ENCODE measurements around the gene SLCO2A1. TPM values are rescaled to one million over a fixed set of nuclear protein-coding genes. Genes with fewer than 3 reads are reported as not detected.

Gene SLCO2A1
- total and polyA plus RNA-seq, 3 donors from 2014 or later, result 2.2 to 5.3 (median 2.5) TPM

- Histone ChIP-seq H3K4me1 (peaks cover 8% of the 10 kb centered on the region), H3K36me3 (ENCODE audit: low read depth, missing control alignments) (no peaks in the 10 kb centered on the region), H3K9me3 (no peaks in the 10 kb centered on the region), H3K4me3 (no peak overlapping the region), H3K27ac (no peak overlapping the region), H3K27me3 (no peaks in the 10 kb centered on the region)
- WGBS, 2 donors, result 61 to 68% methylated on average over 6 of the region's 6 CpGs
- TF ChIP-seq CTCF (IDR thresholded peaks at IDR 0.05), result no peak
- no peak for TF ChIP-seq POLR2A (IDR thresholded peaks at IDR 0.05)
- intact Hi-C loops (cut with DNase I; ENCODE audit: low total_unique reads), result no loop called here
- peak; percentile 67 for DNase-seq
Observed at GRCh38 chr3:133892541-133893231, 137.0 kb downstream of the SLCO2A1 start.

GRCh38 chr3:133891662-133892378 lies 137.9 kb downstream of the SLCO2A1 start:
- no peaks in the 10 kb centered on the region for H3K9me3 ChIP-seq
- H3K27ac ChIP-seq, result no peak overlapping the region
- peaks cover 8% of the 10 kb centered on the region for H3K4me1 ChIP-seq
- TF ChIP-seq POLR2A (IDR thresholded peaks at IDR 0.05) (no peak), CTCF (IDR thresholded peaks at IDR 0.05) (no peak)
- no peaks in the 10 kb centered on the region for H3K27me3 ChIP-seq
- intact Hi-C loops (cut with DNase I; ENCODE audit: low total_unique reads), result no loop called here
- no peak for DNase-seq
- no peak overlapping the region for H3K4me3 ChIP-seq
- H3K36me3 ChIP-seq (ENCODE audit: low read depth, missing control alignments), result no peaks in the 10 kb centered on the region
- WGBS, 2 donors, result 95 to 96% methylated on average over 8 to 11 of the region's 11 CpGs

GRCh38 chr3:133890972-133891644 lies 138.6 kb downstream of the SLCO2A1 start:
- TF ChIP-seq CTCF (IDR thresholded peaks at IDR 0.05), result no peak
- no peak for TF ChIP-seq POLR2A (IDR thresholded peaks at IDR 0.05)
- H3K9me3 ChIP-seq, result no peaks in the 10 kb centered on the region
- no peaks in the 10 kb centered on the region for H3K36me3 ChIP-seq (ENCODE audit: low read depth, missing control alignments)
- no peaks in the 10 kb centered on the region for H3K27me3 ChIP-seq
- no peak overlapping the region for H3K27ac ChIP-seq
- no peak for DNase-seq
- intact Hi-C loops (cut with DNase I; ENCODE audit: low total_unique reads), result no loop called here
- 98 to 100% methylated on average over 5 of the region's 5 CpGs for WGBS, 2 donors
- no peak overlapping the region for H3K4me3 ChIP-seq
- peaks cover 8% of the 10 kb centered on the region for H3K4me1 ChIP-seq

GRCh38 chr3:133890037-133890436 lies 139.7 kb downstream of the SLCO2A1 start:
- H3K4me3 ChIP-seq, result no peak overlapping the region
- no peaks in the 10 kb centered on the region for H3K27me3 ChIP-seq
- no peaks in the 10 kb centered on the region for H3K36me3 ChIP-seq (ENCODE audit: low read depth, missing control alignments)
- intact Hi-C loops (cut with DNase I; ENCODE audit: low total_unique reads), result no loop called here
- H3K4me1 ChIP-seq, result peaks cover 6% of the 10 kb centered on the region
- TF ChIP-seq CTCF (IDR thresholded peaks at IDR 0.05), result no peak
- no peak for TF ChIP-seq POLR2A (IDR thresholded peaks at IDR 0.05)
- no peak overlapping the region for H3K27ac ChIP-seq
- no peak for DNase-seq
- no peaks in the 10 kb centered on the region for H3K9me3 ChIP-seq
- WGBS, 2 donors, result 81 to 100% methylated on average over 2 of the region's 2 CpGs

Measured in testis (tissue), 3 donors.